WTC11 (cell line): ENCODE results near the gene TMEM252. TPM values are rescaled to one million over a fixed set of nuclear protein-coding genes. Genes with fewer than 3 reads are reported as not detected.

ENCODE experiments used
- ATAC-seq: fragments of 200-7000 bp; cut with Tn5 transposase; 2 replicates; pipeline ENCODE4 v1.10.0; 2021; ENCODE audit warnings: mild to moderate bottlenecking, moderate library complexity
- CTCF ChIA-PET: fragments of 300-600 bp; sonication (Branson Sonifier 250); formaldehyde crosslinking; loops from one replicate; lab custom pipeline; 2021; ENCODE audit warnings: antibody characterized with exemption; lab: Charles Lee
- POLR2A ChIA-PET: fragments of 350-600 bp; sonication (Branson Sonifier 250); formaldehyde crosslinking; loops from one replicate; lab custom pipeline; 2021; ENCODE audit warnings: antibody characterized with exemption; lab: Charles Lee
- DNase-seq: peaks from one replicate; pipeline ENCODE4 v3.0.0; 2021; ENCODE audit warnings: low spot score
- H3K27ac Mint-ChIP-seq: 2 replicates; pipeline ENCODE4 v1.8.0; 2021; ENCODE audit warnings: mixed read lengths
- H3K27me3 Mint-ChIP-seq: 2 replicates; pipeline ENCODE4 v1.8.0; 2021; ENCODE audit warnings: low read depth, mild to moderate bottlenecking, moderate library complexity, mixed read lengths
- H3K36me3 Mint-ChIP-seq: 2 replicates; pipeline ENCODE4 v1.8.0; 2021; ENCODE audit warnings: mixed read lengths
- H3K4me1 Mint-ChIP-seq: 2 replicates; pipeline ENCODE4 v1.8.0; 2022; ENCODE audit warnings: mixed read lengths
- H3K4me3 Mint-ChIP-seq: 2 replicates; pipeline ENCODE4 v1.8.0; 2021; ENCODE audit warnings: mild to moderate bottlenecking, moderate library complexity, mixed read lengths
- H3K9me3 Mint-ChIP-seq: 2 replicates; pipeline ENCODE4 v1.8.0; 2021; ENCODE audit warnings: mixed read lengths
- EMX1 ChIP-seq: fragments of 250-450 bp; sonication (Bioruptor Pico); IDR thresholded peaks from 2 replicates; pipeline ENCODE4 v1.8.0; 2021; ENCODE audit warnings: mild to moderate bottlenecking
- FOXJ3 ChIP-seq: sonication (generic); formaldehyde crosslinking; IDR thresholded peaks from 2 replicates; pipeline ENCODE4 v1.9.0; 2021; ENCODE audit warnings: missing genetic modification reagents, mild to moderate bottlenecking, borderline replicate concordance
- FOXP1 ChIP-seq: sonication (generic); formaldehyde crosslinking; IDR thresholded peaks from 2 replicates; pipeline ENCODE4 v1.8.0; 2022; ENCODE audit warnings: missing genetic modification reagents, mild to moderate bottlenecking, moderate library complexity, borderline replicate concordance
- GABPB1 ChIP-seq: sonication (generic); formaldehyde crosslinking; IDR thresholded peaks from 2 replicates; pipeline ENCODE4 v1.8.1; 2023; ENCODE audit warnings: mild to moderate bottlenecking, missing genetic modification reagents
- HMGA2 ChIP-seq: fragments of 250-450 bp; sonication (Bioruptor Pico); IDR thresholded peaks from 2 replicates; pipeline ENCODE4 v1.4.0; 2021; ENCODE audit warnings: mild to moderate bottlenecking, moderate library complexity
- KAT7 ChIP-seq: sonication (generic); formaldehyde crosslinking; IDR thresholded peaks from 2 replicates; pipeline ENCODE4 v1.8.1; 2023; ENCODE audit warnings: missing genetic modification reagents, mild to moderate bottlenecking, borderline replicate concordance
- NR2C2 ChIP-seq: sonication (generic); formaldehyde crosslinking; IDR thresholded peaks from 2 replicates; pipeline ENCODE4 v1.8.0; 2022; ENCODE audit warnings: mild to moderate bottlenecking, missing genetic modification reagents
- TCF7 ChIP-seq: sonication (generic); formaldehyde crosslinking; IDR thresholded peaks from 2 replicates; pipeline ENCODE4 v1.8.0; 2022; ENCODE audit warnings: mild to moderate bottlenecking, low read depth, missing genetic modification reagents, moderate library complexity
- TP53 ChIP-seq: sonication (generic); formaldehyde crosslinking; IDR thresholded peaks from 2 replicates; pipeline ENCODE4 v1.8.1; 2023; ENCODE audit warnings: mild to moderate bottlenecking, missing genetic modification reagents
- ZNF219 ChIP-seq: sonication (generic); formaldehyde crosslinking; IDR thresholded peaks from 2 replicates; pipeline ENCODE4 v1.8.0; 2023; ENCODE audit warnings: missing genetic modification reagents, mild to moderate bottlenecking, borderline replicate concordance
- ZNF263 ChIP-seq: sonication (generic); formaldehyde crosslinking; IDR thresholded peaks from 2 replicates; pipeline ENCODE4 v1.8.1; 2022; ENCODE audit warnings: low read depth, mild to moderate bottlenecking, moderate library complexity, missing genetic modification reagents
- ZNF423 ChIP-seq: fragments of 250-450 bp; sonication (Bioruptor Pico); IDR thresholded peaks from 2 replicates; pipeline ENCODE4 v2.1.2; 2022; ENCODE audit warnings: mild to moderate bottlenecking, moderate library complexity
- total RNA-seq: library from RNA; stranded (reverse); gene quantifications from 3 replicates; pipeline ENCODE4 v1.2.3, GENCODE V29; 2021
- TF ChIP-seq, protein P1 (sequence below): sonication (generic); formaldehyde crosslinking; IDR thresholded peaks from 2 replicates; pipeline ENCODE4 v1.8.1; 2023; ENCODE audit warnings: mild to moderate bottlenecking, missing genetic modification reagents, borderline replicate concordance
- TF ChIP-seq, protein P2 (sequence below): fragments of 250-450 bp; sonication (Bioruptor Pico); IDR thresholded peaks from 2 replicates; pipeline ENCODE4 v2.1.2; 2022; ENCODE audit warnings: mild to moderate bottlenecking, moderate library complexity
- TF ChIP-seq, protein P3 (sequence below): sonication (generic); formaldehyde crosslinking; IDR thresholded peaks from 2 replicates; pipeline ENCODE4 v1.8.1; 2022; ENCODE audit warnings: missing genetic modification reagents, borderline replicate concordance
- TF ChIP-seq, protein P4 (sequence below): sonication (generic); formaldehyde crosslinking; IDR thresholded peaks from 2 replicates; pipeline ENCODE4 v1.8.0; 2023; ENCODE audit warnings: missing genetic modification reagents
- TF ChIP-seq, protein P5 (sequence below): fragments of 250-450 bp; sonication (Bioruptor Pico); conservative IDR thresholded peaks from 2 replicates; pipeline ENCODE4 v1.9.0; 2021; ENCODE audit warnings: mild to moderate bottlenecking

The TMEM252 gene
- total RNA-seq, 1 experiment from 2014 or later = not detected

DNA sequence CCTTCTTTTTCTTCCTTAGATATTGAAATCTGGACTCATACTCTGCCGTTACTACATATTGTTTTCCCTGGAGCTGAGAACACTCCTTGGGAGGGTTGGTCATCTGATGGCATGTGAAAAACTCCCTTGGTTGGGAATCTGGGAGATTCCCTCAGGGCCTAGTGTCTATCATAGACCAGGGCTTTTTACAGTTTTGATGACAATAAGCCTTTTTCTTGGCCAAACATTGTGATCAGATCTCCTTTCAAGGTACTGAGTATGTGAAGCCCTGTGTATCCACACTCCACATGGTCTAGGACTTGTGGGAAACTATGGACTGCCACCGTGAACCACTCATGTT lies 32.9 kb downstream of the TMEM252 start:
- no peak for ATAC-seq
- Mint-ChIP-seq H3K36me3 (no peaks in the 10 kb centered on the region), H3K4me3 (no peak overlapping the region)
- POLR2A ChIA-PET = no interaction called here
- TF ChIP-seq ZNF423 (CRISPR knock-in tag) (no peak), FOXP1 (CRISPR knock-in tag) (no peak), ZNF263 (CRISPR knock-in tag) (no peak), NR2C2 (CRISPR knock-in tag) (no peak), KAT7 (CRISPR knock-in tag) (no peak), HMGA2 (CRISPR knock-in tag) (no peak), TCF7 (CRISPR knock-in tag) (no peak), EMX1 (CRISPR knock-in tag) (no peak), ZNF219 (CRISPR knock-in tag) (no peak), FOXJ3 (no peak), GABPB1 (CRISPR knock-in tag) (no peak), TP53 (CRISPR knock-in tag) (no peak)
- TF ChIP-seq, protein P1, sequence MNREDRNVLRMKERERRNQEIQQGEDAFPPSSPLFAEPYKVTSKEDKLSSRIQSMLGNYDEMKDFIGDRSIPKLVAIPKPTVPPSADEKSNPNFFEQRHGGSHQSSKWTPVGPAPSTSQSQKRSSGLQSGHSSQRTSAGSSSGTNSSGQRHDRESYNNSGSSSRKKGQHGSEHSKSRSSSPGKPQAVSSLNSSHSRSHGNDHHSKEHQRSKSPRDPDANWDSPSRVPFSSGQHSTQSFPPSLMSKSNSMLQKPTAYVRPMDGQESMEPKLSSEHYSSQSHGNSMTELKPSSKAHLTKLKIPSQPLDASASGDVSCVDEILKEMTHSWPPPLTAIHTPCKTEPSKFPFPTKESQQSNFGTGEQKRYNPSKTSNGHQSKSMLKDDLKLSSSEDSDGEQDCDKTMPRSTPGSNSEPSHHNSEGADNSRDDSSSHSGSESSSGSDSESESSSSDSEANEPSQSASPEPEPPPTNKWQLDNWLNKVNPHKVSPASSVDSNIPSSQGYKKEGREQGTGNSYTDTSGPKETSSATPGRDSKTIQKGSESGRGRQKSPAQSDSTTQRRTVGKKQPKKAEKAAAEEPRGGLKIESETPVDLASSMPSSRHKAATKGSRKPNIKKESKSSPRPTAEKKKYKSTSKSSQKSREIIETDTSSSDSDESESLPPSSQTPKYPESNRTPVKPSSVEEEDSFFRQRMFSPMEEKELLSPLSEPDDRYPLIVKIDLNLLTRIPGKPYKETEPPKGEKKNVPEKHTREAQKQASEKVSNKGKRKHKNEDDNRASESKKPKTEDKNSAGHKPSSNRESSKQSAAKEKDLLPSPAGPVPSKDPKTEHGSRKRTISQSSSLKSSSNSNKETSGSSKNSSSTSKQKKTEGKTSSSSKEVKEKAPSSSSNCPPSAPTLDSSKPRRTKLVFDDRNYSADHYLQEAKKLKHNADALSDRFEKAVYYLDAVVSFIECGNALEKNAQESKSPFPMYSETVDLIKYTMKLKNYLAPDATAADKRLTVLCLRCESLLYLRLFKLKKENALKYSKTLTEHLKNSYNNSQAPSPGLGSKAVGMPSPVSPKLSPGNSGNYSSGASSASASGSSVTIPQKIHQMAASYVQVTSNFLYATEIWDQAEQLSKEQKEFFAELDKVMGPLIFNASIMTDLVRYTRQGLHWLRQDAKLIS (CRISPR knock-in tag) = no peak
- TF ChIP-seq, protein P2, sequence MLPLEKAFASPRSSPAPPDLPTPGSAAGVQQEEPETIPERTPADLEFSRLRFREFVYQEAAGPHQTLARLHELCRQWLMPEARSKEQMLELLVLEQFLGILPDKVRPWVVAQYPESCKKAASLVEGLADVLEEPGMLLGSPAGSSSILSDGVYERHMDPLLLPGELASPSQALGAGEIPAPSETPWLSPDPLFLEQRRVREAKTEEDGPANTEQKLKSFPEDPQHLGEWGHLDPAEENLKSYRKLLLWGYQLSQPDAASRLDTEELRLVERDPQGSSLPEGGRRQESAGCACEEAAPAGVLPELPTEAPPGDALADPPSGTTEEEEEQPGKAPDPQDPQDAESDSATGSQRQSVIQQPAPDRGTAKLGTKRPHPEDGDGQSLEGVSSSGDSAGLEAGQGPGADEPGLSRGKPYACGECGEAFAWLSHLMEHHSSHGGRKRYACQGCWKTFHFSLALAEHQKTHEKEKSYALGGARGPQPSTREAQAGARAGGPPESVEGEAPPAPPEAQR (CRISPR knock-in tag) = no peak
- TF ChIP-seq, protein P3, sequence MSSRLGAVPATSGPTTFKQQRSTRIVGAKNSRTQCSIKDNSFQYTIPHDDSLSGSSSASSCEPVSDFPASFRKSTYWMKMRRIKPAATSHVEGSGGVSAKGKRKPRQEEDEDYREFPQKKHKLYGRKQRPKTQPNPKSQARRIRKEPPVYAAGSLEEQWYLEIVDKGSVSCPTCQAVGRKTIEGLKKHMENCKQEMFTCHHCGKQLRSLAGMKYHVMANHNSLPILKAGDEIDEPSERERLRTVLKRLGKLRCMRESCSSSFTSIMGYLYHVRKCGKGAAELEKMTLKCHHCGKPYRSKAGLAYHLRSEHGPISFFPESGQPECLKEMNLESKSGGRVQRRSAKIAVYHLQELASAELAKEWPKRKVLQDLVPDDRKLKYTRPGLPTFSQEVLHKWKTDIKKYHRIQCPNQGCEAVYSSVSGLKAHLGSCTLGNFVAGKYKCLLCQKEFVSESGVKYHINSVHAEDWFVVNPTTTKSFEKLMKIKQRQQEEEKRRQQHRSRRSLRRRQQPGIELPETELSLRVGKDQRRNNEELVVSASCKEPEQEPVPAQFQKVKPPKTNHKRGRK (CRISPR knock-in tag) = no peak
- TF ChIP-seq, protein P4, sequence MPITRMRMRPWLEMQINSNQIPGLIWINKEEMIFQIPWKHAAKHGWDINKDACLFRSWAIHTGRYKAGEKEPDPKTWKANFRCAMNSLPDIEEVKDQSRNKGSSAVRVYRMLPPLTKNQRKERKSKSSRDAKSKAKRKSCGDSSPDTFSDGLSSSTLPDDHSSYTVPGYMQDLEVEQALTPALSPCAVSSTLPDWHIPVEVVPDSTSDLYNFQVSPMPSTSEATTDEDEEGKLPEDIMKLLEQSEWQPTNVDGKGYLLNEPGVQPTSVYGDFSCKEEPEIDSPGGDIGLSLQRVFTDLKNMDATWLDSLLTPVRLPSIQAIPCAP = no peak
- TF ChIP-seq, protein P5, sequence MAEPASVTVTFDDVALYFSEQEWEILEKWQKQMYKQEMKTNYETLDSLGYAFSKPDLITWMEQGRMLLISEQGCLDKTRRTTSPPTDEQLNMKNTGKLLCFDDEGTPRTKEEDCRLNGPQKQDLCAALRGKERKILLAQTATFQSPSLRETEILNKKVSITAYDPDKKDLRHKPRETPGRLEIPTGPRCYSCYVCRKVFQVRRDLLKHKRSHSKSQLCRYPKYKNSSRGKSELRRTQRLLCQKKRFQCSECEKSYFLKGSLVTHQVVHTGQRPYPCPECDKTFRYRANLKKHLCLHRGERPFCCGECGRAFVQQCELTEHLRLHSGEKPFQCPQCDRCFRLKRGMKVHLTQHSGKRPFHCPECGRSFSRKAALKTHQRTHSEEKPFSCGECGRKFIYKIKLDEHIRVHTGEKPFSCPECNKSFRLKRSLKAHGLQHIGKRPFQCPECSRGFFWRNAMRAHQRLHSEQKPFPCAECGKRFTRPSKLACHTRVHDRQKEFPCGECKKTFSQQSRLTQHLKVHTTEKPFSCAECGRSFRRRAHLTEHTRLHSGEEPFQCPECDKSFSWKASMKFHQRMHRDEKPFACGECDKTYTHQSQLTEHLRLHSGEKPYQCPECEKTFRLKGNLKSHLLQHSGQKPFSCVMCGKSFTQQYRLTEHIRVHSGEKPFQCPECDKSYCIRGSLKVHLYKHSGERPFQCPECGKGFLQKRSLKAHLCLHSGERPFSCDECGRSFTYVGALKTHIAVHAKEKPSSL (CRISPR knock-in tag) = no peak
- TF ChIP-seq, all 79 proteins: peak for 0
- peaks cover 5% of the 10 kb centered on the region for H3K4me1 Mint-ChIP-seq
- CTCF ChIA-PET = interaction anchor here (1.9 to 2.7 kb wide), 2 partner anchors 52 to 90 kb away, joined by 10 to 13 read pairs; no protein-coding TSS in a partner anchor
- no peak for DNase-seq
- H3K27ac Mint-ChIP-seq = no peak overlapping the region
- no peaks in the 10 kb centered on the region for H3K9me3 Mint-ChIP-seq
- H3K27me3 Mint-ChIP-seq = peaks cover 100% of the 10 kb centered on the region
